Suppressor macrophage treated with lipopolysaccharide for 4 hours (primary cell): ENCODE measurements around the gene TP53RK.
A peak's percentile ranks its signal among the peaks of the same experiment; 100 is the strongest.

ENCODE experiments used
- DNase-seq: peaks from one replicate; pipeline ENCODE4 v3.0.0-alpha.2; 2020

Gene TP53RK

GRCh38 chr20:46705378-46705729 lies 16.1 kb upstream of the TP53RK start:
- no peak for DNase-seq

- no peak for DNase-seq
These were observed 15.6 kb upstream of the TP53RK start for GRCh38 chr20:46704714-46705377.

DNA sequence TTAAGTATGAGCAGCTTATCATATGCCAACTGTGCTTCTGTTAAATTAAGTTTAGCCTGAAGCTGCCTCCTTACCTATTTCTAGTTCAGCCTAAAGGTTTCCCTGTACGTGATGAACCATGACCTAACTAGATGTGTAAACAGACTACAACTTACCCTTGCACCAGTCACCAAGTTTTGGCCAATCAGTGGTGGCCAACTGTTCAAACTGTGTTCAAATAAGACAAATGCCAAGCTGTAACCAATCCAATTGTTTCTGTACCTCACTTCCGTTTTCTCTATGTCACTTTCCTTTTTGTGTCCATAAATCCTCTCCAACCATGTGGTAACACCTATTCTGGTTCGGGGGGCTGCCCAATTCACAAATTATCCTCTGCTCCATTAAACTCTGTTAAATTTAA lies 14.2 kb upstream of the TP53RK start:
- DNase-seq, result no peak

- no peak for DNase-seq
These were observed 13.4 kb upstream of the TP53RK start for GRCh38 chr20:46702447-46703203.

DNA sequence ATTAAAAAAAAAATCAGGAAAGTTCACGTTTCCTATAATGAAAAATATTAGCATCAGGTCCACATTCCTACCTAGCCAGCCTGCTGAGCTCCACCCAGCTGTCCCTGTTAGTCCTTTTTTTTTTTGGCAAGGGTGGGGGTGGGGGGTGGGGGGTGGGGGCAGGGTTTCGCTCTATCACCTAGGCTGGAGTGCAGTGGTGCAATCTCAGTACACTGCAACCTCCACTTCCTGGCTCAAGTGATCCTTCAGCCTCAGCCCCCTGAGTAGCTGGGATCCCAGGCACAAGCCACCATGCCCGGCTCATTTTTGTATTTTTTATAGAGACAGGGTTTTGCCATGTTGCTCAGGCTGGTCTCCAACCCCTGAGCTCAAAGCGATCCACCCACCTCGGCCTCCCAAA lies 12.7 kb upstream of the TP53RK start:
- no peak for DNase-seq

- DNase-seq, result no peak
These were observed 12.3 kb upstream of the TP53RK start for GRCh38 chr20:46701556-46701955.

- no peak for DNase-seq
These were observed 11.8 kb upstream of the TP53RK start for GRCh38 chr20:46701057-46701456.

DNA sequence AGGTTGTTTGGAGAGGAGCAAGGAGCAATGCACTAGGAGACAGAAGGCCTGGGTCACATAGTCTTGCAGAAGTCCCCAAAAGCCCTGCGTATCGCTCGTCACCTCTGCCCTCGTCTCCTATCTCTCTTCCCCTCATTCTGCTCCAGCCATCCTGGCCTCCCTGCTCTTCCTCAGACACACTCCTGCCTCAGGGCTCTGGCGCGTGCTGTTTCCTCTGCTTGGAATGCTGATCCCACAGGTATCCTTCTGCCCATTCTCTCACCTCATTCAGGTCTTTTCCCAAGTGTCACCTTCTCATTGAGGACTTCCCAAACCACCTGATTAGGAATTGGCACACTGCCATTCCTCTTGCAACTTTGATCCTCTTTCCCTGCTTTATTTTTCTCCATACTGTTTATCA lies 11.2 kb upstream of the TP53RK start:
- no peak for DNase-seq

- peak; percentile 40 for DNase-seq
These were observed 10.6 kb upstream of the TP53RK start for GRCh38 chr20:46699651-46700359.

DNA sequence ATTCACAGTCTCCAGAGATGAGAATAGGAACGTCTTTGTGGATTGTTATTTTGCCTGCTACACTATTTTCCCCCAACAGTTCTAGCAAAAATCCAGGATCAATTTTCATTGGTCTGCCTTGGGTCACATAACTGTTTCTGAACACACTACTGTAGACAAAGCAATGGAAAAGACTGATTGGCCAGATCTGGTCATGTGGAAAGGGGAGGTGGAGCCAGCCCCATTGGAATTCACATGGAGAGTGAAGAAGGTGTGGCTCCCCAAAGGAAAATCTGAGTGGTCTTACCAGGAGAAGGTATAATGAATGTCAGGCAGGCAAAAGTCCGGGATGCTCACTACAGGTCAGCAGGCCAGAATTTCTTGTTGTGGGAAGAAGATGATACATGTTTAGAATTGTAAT lies 9.5 kb upstream of the TP53RK start:
- DNase-seq, result no peak

GRCh38 chr20:46696791-46697279 lies 7.6 kb upstream of the TP53RK start:
- DNase-seq, result no peak

DNA sequence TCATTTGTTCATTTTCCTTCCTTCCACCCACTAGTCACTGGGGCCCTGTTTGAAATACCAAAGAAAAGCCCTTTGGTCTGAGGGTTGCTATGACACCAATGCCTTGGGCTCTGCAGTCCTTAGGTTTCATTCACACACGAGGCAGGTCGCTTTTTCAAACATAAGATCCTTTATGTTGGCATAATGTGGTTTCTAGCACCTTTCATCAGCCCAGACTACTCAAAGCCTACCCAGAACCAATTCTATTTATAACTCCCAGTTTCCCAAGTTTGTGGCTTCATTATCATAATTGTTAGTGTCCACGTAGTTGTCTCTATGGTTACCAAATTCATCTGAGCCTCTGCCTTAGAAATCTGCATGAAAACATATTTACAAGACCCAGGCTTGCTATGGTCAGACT lies 6.6 kb upstream of the TP53RK start:
- no peak for DNase-seq

- peak; percentile 56 for DNase-seq
These were observed 5.2 kb upstream of the TP53RK start for GRCh38 chr20:46694484-46694883.

DNA sequence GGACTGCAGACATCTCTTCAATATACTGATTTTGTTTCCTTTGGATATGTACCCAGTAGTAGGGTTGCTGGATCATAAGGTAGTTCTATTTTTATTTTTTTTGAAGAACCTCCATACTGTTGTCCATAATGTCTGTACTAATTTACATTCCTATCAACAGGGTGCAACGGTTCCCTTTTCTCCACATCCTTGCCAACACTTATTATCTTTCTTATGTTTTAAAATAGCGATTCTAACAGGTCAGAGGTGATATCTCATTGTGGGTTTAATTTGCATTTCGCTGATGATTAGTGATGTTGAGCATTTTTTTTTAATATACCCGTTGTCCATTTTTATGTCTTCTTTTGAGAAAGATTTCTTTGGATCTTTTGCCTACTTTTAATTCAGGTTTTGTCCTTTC lies 2.0 kb upstream of the TP53RK start:
- no peak for DNase-seq

DNA sequence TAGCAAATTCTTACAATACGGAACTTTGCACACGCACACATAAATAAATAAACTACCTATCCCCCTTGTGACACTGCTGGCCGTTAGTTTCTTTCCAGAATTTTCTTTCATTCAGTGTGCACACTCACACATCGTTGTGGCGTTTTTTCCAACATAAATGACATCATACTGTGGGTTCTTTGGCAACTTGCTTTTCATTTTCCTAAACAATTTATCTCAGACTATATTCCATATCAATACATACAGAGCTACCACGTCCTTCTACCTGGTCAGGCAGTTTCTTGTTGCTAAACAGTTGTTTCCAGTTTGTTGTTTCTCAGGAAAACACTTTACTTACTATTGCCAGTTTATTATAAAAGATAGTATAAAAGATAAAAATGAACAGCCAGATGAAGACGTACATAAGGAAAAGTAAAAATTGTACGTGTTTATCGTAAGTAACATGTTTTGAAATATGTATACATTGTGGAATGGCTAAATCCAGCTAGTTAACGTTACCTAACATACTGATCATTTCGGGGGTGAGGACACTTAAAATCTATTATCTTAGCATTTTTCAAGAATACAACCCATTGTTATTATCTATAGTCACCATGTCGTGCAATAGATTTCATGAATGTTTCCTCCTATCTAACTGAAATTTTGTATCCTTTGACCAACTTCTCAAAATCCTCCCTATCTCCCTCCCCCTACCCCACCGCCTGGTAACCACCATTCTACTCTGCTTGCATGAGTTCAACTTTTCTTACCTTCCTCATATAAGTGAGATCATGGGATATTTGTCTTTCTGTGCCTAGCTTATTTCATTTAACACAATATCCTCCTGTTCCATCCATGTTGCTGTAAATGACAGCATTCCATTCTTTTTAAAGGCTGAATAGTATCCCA lies 1.2 kb upstream of the TP53RK start:
- peak; percentile 27 for DNase-seq

DNA sequence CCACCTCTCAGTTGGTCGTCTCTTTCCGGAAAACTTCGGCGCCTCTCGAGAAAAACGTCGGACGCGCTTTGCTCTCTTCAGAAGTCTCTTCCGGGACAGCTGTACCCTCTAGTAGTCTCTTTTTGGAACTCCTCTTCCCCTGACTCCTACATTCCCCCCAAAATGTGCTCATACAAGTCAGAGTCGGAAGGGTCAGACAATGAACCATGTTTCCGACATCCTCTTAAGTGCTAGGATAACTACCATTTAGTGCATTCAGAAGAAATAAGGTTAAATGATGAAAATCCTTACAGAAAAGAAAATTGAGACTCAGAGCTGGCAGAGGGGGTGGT lies 476 bp upstream of the TP53RK start:
- no peak for DNase-seq

GRCh38 chr20:46688151-46689081 lies 828 bp downstream of the TP53RK start:
- peak; percentile 20 for DNase-seq

GRCh38 chr20:46683939-46684750 lies 5.1 kb downstream of the TP53RK start:
- no peak for DNase-seq

- peak; percentile 12 for DNase-seq
These were observed 5.6 kb downstream of the TP53RK start for GRCh38 chr20:46683668-46683938.

- DNase-seq, result no peak
These were observed 6.1 kb downstream of the TP53RK start for GRCh38 chr20:46683011-46683667.
